NCI-H774 (cell line): ENCODE results near the gene CDC42SE2.
"Not testable (repeated sequence)": the region's sequence is repeated elsewhere in the genome, so short reads cannot be mapped to it uniquely, and the experiment has no call there.

Experiments
- DNase-seq: peaks from one replicate; lab custom pipeline; 2025; lab: John Stamatoyannopoulos, UW

Gene CDC42SE2

GRCh38 chr5:131389869-131390265 lies 126.0 kb downstream of the CDC42SE2 start:
- no peak for DNase-seq

DNA sequence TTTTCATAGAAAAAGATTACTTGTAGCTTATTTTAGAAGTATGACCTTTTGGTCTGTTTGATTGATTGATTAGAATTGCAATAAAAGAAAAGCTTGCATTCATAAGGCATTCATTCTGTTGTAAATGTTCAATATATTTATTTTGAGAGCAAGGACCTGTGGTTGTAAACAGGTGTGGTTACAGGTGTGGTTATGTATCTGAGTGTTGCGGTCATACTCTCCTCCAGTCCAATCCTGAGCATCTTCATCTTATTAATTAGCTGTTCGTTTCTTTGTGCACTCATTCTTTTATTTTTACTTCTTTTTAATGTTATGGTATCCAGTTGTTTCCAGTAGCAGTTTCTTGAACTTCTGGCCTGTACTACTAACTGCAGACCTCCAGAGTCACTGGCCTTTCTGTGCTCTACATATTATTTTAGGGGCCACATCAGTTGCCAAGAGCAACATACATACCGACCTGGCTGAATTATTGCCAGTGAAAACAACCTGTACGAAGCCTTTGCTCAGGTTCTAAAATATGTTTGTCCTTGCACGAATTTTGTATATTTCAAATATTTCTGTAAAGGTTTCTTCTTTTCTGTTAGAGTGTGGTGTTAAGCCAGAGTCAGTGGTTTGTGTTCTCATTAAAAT lies 128.7 kb downstream of the CDC42SE2 start:
- DNase-seq = no peak

DNA sequence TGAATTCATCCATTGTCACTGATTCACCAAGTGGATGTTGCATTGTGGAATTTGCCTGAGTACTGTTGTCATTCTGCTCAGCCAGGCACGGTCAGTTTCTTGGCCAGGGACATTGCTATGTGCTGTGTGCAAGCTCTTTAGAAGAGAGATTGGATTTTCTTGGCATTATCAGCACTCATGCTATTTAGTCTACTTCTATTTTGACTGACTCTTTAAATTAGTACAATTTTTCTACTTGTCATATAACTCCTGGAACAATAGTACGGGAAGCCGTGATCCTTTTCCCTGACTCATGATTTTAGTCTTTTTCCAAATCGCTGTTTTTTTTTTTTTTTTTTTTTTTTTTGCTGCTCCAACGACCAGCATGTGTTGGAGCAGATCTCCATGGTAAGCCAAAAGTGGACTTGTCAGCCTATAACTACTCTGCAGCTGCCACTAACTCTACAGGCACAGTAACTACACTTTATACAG lies 129.7 kb downstream of the CDC42SE2 start:
- no peak for DNase-seq

DNA sequence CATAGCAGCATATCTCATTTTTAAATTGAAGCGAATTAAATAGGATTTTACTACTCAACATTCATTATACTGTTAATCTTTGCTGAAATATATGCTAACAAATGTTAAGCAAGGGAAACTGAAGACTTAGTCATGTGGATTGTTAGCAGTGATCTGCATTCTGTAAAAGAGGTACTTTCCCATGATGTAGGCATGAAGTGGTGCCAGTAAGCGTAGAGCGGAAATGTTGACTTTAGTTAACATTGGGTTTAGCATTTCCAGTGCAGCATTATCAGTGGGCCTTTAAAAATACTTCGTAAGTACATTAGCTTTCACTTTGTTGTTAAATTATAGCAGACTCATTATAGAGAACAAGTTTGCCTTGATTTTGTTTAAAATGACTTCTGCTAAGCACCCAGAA lies 130.3 kb downstream of the CDC42SE2 start:
- no peak for DNase-seq

DNA sequence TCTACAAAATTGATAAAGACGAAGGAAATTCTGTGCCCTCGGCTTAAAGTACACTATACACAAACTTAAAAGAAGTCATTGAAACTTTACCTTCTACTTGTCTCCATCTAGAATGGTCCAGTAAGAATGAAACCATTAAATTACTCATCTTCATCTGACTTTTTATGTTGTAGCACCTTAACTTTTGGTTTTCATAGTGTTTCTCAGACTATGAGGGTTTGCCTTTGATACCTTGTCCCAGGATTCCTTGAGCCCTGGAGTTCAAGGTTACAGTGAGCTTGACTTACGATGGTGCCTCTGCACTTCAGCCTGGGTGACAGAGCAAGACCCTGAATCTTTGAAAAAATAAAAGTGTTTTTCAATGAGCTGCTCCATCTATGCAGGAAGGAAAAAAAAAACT lies 132.2 kb downstream of the CDC42SE2 start:
- no peak for DNase-seq

GRCh38 chr5:131396630-131397273 lies 132.9 kb downstream of the CDC42SE2 start:
- DNase-seq = no peak

GRCh38 chr5:131399007-131399406 lies 135.2 kb downstream of the CDC42SE2 start:
- not testable (repeated sequence) for DNase-seq

GRCh38 chr5:131400585-131400984 lies 136.7 kb downstream of the CDC42SE2 start:
- DNase-seq = no peak

- no peak for DNase-seq
These were observed 141.8 kb downstream of the CDC42SE2 start for GRCh38 chr5:131405674-131406073.

DNA sequence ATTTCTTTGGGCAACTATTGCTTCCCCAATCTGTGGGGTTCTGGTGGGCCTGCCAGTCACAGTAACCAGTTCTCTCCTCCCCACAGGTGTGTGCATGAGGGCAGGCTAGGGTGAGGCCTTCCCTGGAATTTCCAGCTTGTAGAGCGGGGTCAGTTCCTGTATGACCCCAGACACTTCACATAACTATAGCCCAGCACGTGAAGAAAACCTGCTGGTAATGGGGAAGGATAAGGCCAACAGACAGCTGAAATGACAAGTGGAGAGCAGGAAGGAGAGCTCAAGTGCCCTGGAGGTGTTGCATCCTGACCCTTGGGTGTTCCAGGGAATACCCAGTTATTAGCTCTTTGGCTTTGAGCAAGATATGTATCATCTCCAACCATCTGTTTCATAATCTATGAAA lies 142.2 kb downstream of the CDC42SE2 start:
- DNase-seq = no peak

GRCh38 chr5:131406975-131407638 lies 143.3 kb downstream of the CDC42SE2 start:
- no peak for DNase-seq

- no peak for DNase-seq
These were observed 150.0 kb downstream of the CDC42SE2 start for GRCh38 chr5:131413605-131414559.

GRCh38 chr5:131416729-131417128 lies 152.9 kb downstream of the CDC42SE2 start:
- DNase-seq = no peak

GRCh38 chr5:131417240-131417869 lies 153.5 kb downstream of the CDC42SE2 start:
- peak; percentile 65 for DNase-seq

DNA sequence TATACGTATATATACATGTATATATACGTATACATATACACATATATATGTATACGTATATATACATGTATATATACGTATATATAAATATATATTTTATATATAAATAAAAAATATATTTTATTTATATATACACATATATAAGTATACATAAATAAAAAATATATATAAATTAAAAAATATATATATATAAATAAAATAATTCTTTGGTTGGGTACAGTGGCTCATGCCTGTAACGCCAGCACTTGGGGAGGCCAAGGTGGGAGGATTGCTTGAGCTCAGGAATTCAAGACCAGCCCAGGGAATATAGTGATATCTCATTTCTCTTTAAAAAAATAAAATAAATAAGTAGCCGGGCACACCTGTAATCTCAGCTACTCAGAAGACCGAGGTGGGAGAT lies 155.0 kb downstream of the CDC42SE2 start:
- DNase-seq = no peak

DNA sequence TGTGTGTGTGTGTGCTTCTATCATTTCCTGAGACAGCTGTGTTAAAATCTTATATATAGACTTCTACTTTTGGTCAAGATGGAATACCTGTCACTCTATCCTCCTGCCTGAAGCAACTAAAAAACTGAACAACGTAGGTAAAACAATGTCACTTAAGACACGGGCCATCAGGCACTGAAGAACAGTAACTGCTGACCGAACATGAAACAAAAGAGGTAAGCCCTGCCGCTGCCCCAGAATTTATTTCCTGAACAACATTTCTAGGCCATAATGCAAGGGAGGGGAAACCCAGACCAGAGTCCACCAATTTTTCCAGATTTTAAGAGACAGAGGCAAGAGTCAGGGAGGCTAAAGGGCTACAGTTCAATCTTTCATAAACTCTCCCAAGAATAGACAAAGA lies 156.0 kb downstream of the CDC42SE2 start:
- no peak for DNase-seq

DNA sequence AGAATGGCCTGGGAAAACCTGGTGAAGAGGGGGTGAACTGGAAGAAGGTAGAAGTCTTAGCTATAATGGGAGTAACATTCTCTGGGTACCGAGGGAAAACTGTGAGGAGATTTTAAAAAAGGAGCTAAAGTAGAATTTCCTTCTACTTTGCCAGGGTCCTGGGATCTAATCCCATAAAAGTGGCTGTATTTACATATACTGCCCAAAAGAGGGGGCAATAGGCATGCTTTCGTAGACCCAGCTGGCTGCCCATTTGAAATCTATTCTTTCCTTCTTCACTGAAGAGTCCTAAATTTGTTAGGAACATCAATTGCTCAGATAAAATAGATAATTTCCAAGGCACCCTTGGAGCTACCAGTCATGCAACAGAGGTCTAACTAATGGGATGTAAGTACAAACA lies 159.2 kb downstream of the CDC42SE2 start:
- DNase-seq = no peak

GRCh38 chr5:131426011-131426410 lies 162.2 kb downstream of the CDC42SE2 start:
- no peak for DNase-seq

DNA sequence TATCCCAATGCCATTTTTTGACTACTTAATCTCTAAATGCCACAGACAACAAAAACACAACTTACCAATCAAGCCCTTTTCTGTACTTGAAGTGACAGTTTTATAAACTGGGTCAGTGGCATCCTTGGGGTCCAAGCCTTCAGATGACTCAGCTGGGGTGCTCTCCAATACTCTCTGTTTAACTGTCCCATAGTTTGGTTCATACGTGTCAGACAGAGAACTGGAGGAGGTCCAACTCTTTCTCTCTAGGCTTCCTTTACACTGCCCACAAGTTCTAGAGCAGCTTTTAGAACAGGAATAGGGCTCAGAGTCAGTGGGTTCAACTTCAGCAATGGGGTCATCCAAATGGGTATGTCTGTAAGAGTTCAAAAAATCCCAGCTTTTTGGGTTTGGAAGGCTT lies 166.9 kb downstream of the CDC42SE2 start:
- no peak for DNase-seq

GRCh38 chr5:131431794-131432193 lies 167.9 kb downstream of the CDC42SE2 start:
- DNase-seq = no peak

GRCh38 chr5:131433109-131433508 lies 169.3 kb downstream of the CDC42SE2 start:
- DNase-seq = no peak

- DNase-seq = no peak
These were observed 172.2 kb downstream of the CDC42SE2 start for GRCh38 chr5:131436081-131436480.
